ENCODE measurements around the gene ASNS.
"Not testable (repeated sequence)": the region's sequence is repeated elsewhere in the genome, so short reads cannot be mapped to it uniquely, and the experiment has no call there.

ASNS gene

DNA sequence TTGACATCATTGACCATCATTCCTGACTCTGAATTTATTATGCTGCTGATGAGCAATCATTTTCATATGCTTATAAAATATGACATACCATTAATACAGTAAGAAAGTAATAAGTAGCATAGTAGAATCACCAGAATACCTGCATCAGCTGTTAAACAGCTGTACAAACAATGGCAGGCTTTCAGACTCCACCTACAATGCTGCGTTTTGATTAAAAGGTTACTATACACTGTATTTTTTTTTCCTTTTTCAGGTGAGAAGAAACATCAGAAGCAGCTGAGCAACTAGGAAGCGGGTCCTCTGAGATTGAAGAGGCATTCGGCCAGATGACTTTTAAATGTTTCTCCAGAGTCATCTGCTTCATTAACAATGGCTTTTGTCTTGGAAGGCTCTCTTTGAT lies 7.1 kb downstream of the ASNS start:
- Histone ChIP-seq H3K36me3 (ENCODE audit: insufficient read depth, low read length) (peaks cover 6% of the 10 kb centered on the region), H3K9me3 (ENCODE audit: low read length) (no peaks in the 10 kb centered on the region), H3K9ac (ENCODE audit: low read length) (no peak overlapping the region), H3K4me1 (ENCODE audit: insufficient read depth, low read length) (no peaks in the 10 kb centered on the region), H3K27ac (ENCODE audit: low read depth, low read length) (no peak overlapping the region), H3K27me3 (ENCODE audit: control insufficient read depth in 1 of 2, insufficient read depth in 2 of 2, low read length in 2 of 2) (no peaks in the 10 kb centered on the region), H3K4me3 (ENCODE audit: low read depth in 1 of 2, low read length in 2 of 2) (no peak overlapping the region)

DNA sequence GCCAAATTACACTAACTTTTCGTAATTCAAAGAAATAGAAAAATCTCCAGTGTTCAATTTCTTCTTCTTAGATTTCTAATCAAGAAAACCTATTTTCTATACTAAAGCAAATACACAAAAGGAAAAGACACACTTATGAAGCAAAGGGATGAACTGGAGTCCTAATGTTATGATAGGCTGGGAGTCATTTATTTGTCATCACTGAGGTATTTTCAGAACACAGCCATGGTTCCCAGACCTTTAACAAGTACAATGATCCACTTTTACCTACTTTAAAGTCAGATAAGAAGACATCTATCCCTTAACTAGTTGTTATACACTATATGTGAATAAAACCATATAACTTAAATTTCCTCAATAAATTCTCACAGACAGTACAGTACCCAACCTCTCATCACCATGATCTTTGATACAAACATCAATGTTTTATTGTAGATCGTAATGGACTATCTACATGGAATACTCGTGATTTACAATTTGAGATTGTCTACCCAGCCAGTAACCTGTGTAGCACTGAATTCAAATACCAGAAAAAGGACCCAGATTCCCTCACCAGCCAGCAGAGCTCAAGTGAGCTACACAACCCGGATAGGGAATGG lies 12.5 kb downstream of the ASNS start:
- Histone ChIP-seq H3K9ac (ENCODE audit: low read length) (no peak overlapping the region), H3K27me3 (ENCODE audit: control insufficient read depth in 1 of 2, insufficient read depth in 2 of 2, low read length in 2 of 2) (no peaks in the 10 kb centered on the region), H3K27ac (ENCODE audit: low read depth, low read length) (no peak overlapping the region), H3K4me1 (ENCODE audit: insufficient read depth, low read length) (no peaks in the 10 kb centered on the region), H3K9me3 (ENCODE audit: low read length) (no peaks in the 10 kb centered on the region), H3K4me3 (ENCODE audit: low read depth in 1 of 2, low read length in 2 of 2) (no peak overlapping the region), H3K36me3 (ENCODE audit: insufficient read depth, low read length) (peaks cover 19% of the 10 kb centered on the region)

DNA sequence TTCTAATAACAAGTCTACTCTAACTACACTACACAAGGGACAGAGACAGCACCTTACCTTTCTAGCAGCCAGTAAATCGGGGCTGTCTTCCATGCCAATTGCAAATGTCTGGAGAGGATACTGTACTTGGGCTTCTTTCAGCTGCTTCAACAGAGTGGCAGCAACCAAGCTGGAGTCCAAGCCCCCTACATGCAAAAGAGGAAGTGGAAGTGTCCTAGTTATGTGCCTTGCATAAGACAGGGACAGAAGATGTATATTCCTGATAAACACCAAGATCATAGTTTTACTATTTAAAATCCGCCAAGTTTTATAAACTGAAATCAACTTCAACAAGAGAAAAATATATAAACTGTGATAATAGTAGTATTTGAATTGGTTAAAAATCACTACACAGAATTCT lies 14.0 kb downstream of the ASNS start:
- H3K9me3 ChIP-seq (ENCODE audit: low read length) = no peaks in the 10 kb centered on the region
- no peaks in the 10 kb centered on the region for H3K4me1 ChIP-seq (ENCODE audit: insufficient read depth, low read length)
- H3K9ac ChIP-seq (ENCODE audit: low read length) = no peak overlapping the region
- H3K27ac ChIP-seq (ENCODE audit: low read depth, low read length) = no peak overlapping the region
- H3K4me3 ChIP-seq (ENCODE audit: low read depth in 1 of 2, low read length in 2 of 2) = no peak overlapping the region
- peaks cover 21% of the 10 kb centered on the region for H3K36me3 ChIP-seq (ENCODE audit: insufficient read depth, low read length)
- no peaks in the 10 kb centered on the region for H3K27me3 ChIP-seq (ENCODE audit: control insufficient read depth in 1 of 2, insufficient read depth in 2 of 2, low read length in 2 of 2)

DNA sequence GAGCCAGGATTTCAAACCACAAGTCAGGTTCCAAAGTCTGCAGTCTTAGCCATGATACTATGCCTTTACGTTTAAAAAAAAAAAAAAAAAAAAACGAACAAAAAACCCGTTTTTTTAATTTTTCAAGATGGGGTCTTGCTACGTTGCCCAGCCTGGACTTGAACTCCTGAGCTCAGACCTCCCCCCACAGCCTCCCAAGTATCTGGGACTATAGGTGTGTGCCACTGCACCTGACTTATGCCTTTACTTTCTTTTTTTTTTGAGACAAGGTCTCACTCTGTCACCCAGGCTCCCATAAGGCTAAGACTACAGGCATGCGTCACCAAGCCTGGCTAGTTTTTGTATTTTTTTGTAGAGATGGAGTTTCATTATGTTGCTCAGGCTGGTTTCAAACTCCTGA lies 14.7 kb downstream of the ASNS start:
- Histone ChIP-seq H3K36me3 (ENCODE audit: insufficient read depth, low read length) (peaks cover 20% of the 10 kb centered on the region), H3K27me3 (ENCODE audit: control insufficient read depth in 1 of 2, insufficient read depth in 2 of 2, low read length in 2 of 2) (no peaks in the 10 kb centered on the region)

DNA sequence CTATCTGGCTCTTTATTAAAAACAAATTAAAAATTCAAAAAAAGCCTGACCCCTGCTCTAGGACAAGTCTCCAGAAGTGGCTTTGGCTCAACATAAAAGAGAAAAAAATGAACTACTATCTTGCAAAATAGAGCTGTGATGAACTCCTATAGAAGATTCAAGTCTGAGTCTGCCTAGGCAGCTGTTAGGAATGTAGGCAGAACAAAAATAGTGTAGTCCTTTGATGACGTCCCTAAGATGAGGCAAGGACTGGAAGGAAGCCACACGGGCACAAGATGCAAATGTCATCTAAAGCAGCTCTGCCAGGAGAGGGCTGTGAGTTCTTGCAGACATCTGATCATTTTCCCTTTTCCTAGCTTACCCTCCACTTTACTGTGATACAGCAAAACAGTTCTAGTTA lies 20.5 kb downstream of the ASNS start:
- H3K36me3 ChIP-seq (ENCODE audit: insufficient read depth, low read length) = peaks cover 6% of the 10 kb centered on the region
- H3K9me3 ChIP-seq (ENCODE audit: low read length) = no peaks in the 10 kb centered on the region

More for the DNA sequence above, 14.7 kb downstream of the ASNS start:
- Histone ChIP-seq H3K9ac (ENCODE audit: low read length) (no peak overlapping the region), H3K4me3 (ENCODE audit: low read depth in 1 of 2, low read length in 2 of 2) (no peak overlapping the region), H3K4me1 (ENCODE audit: insufficient read depth, low read length) (no peaks in the 10 kb centered on the region), H3K27ac (ENCODE audit: low read depth, low read length) (no peak overlapping the region), H3K9me3 (ENCODE audit: low read length) (no peaks in the 10 kb centered on the region)

DNA sequence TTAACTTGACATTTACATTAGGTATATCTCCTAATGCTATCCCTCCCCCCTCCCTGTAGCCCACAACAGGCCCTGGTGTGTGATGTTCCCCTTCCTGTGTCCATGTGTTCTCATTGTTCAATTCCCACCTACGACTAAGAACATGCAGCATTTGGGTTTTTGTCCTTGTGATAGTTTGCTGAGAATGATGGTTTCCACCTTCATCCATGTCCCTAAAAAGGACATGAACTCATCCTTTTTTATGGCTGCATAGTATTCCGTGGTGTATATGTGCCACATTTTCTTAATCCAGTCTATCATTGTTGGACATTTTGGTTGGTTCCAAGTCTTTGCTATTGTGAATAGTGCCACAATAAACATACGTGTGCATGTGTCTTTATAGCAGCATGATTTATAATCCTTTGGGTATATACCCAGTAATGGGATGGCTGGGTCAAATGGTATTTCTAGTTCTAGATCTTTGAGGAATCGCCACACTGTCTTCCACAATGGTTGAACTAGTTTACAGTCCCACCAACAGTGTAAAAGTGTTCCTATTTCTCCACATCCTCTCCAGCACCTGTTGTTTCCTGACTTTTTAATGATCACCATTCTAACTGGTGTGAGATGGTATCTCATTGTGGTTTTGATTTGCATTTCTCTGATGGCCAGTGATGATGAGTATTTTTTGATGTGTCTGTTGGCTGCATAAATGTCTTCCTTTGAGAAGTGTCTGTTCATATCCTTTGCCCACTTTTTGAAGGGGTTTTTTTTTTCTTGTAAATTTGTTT lies 21.8 kb downstream of the ASNS start:
- not testable (repeated sequence) for H3K4me1 ChIP-seq (ENCODE audit: insufficient read depth, low read length); H3K4me3 ChIP-seq (ENCODE audit: low read depth in 1 of 2, low read length in 2 of 2); H3K27me3 ChIP-seq (ENCODE audit: control insufficient read depth in 1 of 2, insufficient read depth in 2 of 2, low read length in 2 of 2); H3K9ac ChIP-seq (ENCODE audit: low read length); H3K27ac ChIP-seq (ENCODE audit: low read depth, low read length); H3K9me3 ChIP-seq (ENCODE audit: low read length); H3K36me3 ChIP-seq (ENCODE audit: insufficient read depth, low read length)

More for the DNA sequence above, 20.5 kb downstream of the ASNS start:
- Histone ChIP-seq H3K27me3 (ENCODE audit: control insufficient read depth in 1 of 2, insufficient read depth in 2 of 2, low read length in 2 of 2) (no peaks in the 10 kb centered on the region), H3K4me1 (ENCODE audit: insufficient read depth, low read length) (no peaks in the 10 kb centered on the region), H3K9ac (ENCODE audit: low read length) (no peak overlapping the region), H3K4me3 (ENCODE audit: low read depth in 1 of 2, low read length in 2 of 2) (no peak overlapping the region), H3K27ac (ENCODE audit: low read depth, low read length) (no peak overlapping the region)

DNA sequence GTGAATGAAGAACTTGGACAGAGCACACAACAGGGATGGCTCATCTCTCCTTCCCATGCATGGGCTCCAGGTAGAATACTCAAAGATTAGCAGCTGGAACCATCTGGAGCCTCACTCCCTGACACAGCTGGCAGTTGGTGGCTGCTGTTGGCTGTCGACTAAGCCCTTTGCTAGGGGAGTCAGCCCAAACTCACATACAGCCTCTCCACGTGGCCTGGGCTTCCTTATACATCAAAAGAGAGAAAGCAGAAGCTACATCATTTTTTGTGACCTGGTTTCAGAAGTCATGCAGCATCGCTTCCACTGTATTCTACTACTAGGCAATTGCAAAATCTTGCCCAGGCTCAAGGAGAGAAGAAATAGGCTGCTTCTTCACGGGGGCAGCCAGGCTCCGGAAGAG lies 24.4 kb downstream of the ASNS start:
- H3K9ac ChIP-seq (ENCODE audit: low read length) = no peak overlapping the region
- no peaks in the 10 kb centered on the region for H3K27me3 ChIP-seq (ENCODE audit: control insufficient read depth in 1 of 2, insufficient read depth in 2 of 2, low read length in 2 of 2)
- H3K9me3 ChIP-seq (ENCODE audit: low read length) = no peaks in the 10 kb centered on the region
- no peaks in the 10 kb centered on the region for H3K4me1 ChIP-seq (ENCODE audit: insufficient read depth, low read length)
- H3K27ac ChIP-seq (ENCODE audit: low read depth, low read length) = no peak overlapping the region
- no peak overlapping the region for H3K4me3 ChIP-seq (ENCODE audit: low read depth in 1 of 2, low read length in 2 of 2)
- H3K36me3 ChIP-seq (ENCODE audit: insufficient read depth, low read length) = no peaks in the 10 kb centered on the region

DNA sequence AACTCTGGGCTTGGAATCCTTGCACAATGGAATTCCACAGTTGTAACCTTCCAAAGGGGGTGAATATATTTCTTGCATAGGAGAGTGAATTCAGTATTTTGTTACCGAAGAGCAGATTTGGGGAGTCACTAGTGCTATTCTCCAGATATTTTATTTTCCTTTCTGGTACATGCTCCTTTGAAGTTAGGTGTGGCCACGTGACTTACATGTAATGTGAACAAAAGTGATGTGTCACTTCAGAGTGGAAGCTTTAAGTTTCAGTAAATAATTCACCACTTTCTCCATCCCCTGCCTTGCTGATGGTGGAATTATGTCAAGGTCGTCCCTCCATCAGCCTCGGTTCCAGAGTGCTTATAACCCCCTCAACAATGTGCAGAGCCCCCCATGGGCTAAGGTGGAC lies 25.3 kb downstream of the ASNS start:
- no peak overlapping the region for H3K4me3 ChIP-seq (ENCODE audit: low read depth in 1 of 2, low read length in 2 of 2)
- no peaks in the 10 kb centered on the region for H3K4me1 ChIP-seq (ENCODE audit: insufficient read depth, low read length)
- H3K9me3 ChIP-seq (ENCODE audit: low read length) = no peaks in the 10 kb centered on the region
- H3K27ac ChIP-seq (ENCODE audit: low read depth, low read length) = no peak overlapping the region
- H3K36me3 ChIP-seq (ENCODE audit: insufficient read depth, low read length) = no peaks in the 10 kb centered on the region
- H3K27me3 ChIP-seq (ENCODE audit: control insufficient read depth in 1 of 2, insufficient read depth in 2 of 2, low read length in 2 of 2) = no peaks in the 10 kb centered on the region
- H3K9ac ChIP-seq (ENCODE audit: low read length) = no peak overlapping the region

DNA sequence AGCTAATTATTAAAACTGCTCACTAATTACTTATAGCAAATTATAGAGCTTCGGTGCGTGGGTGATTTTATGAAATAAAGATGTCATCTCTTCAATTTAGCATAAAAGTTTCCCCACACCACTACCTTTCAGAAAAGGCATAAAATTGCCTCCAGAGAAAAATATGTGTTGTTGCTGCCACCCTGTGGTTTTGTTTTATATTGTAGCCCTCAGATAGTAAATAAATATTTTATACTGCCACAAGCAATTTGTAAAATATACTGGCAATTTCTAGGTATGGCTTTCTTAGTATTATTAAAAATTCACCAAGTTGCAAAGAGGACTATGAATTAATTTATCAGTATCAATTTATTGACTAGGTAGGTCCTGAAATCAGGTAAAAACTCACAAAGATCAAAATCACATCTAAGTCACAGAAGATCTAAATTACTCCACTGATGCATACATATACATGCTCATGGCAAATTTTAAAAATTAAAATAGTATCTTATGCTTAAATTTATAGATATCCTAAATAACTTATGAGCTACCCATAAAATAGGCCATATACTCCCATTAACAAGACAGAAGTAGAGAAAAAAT lies 26.5 kb downstream of the ASNS start:
- Histone ChIP-seq H3K4me1 (ENCODE audit: insufficient read depth, low read length) (no peaks in the 10 kb centered on the region), H3K4me3 (ENCODE audit: low read depth in 1 of 2, low read length in 2 of 2) (no peak overlapping the region), H3K36me3 (ENCODE audit: insufficient read depth, low read length) (no peaks in the 10 kb centered on the region), H3K9me3 (ENCODE audit: low read length) (no peaks in the 10 kb centered on the region), H3K27ac (ENCODE audit: low read depth, low read length) (no peak overlapping the region), H3K9ac (ENCODE audit: low read length) (no peak overlapping the region), H3K27me3 (ENCODE audit: control insufficient read depth in 1 of 2, insufficient read depth in 2 of 2, low read length in 2 of 2) (no peaks in the 10 kb centered on the region)

DNA sequence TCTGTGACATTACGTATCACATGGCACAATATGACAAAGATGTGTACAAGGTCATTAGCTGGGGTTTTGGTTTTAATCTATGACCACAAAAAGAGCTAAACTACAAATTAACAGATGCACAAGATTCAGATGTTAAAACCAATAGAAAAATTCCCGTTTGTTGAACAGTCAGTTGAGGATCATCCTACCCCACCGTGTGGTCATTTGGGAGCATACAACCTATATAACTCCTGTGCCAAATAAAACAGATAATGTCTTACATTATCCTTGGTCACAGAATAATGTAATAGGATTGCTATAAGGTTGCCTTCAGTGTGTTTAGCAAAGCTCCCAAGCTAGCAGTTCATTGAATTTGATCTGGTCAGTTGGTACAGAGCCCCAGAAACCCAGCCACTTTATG lies 28.2 kb downstream of the ASNS start:
- Histone ChIP-seq H3K4me1 (ENCODE audit: insufficient read depth, low read length) (no peaks in the 10 kb centered on the region), H3K27me3 (ENCODE audit: control insufficient read depth in 1 of 2, insufficient read depth in 2 of 2, low read length in 2 of 2) (no peaks in the 10 kb centered on the region), H3K27ac (ENCODE audit: low read depth, low read length) (no peak overlapping the region)

DNA sequence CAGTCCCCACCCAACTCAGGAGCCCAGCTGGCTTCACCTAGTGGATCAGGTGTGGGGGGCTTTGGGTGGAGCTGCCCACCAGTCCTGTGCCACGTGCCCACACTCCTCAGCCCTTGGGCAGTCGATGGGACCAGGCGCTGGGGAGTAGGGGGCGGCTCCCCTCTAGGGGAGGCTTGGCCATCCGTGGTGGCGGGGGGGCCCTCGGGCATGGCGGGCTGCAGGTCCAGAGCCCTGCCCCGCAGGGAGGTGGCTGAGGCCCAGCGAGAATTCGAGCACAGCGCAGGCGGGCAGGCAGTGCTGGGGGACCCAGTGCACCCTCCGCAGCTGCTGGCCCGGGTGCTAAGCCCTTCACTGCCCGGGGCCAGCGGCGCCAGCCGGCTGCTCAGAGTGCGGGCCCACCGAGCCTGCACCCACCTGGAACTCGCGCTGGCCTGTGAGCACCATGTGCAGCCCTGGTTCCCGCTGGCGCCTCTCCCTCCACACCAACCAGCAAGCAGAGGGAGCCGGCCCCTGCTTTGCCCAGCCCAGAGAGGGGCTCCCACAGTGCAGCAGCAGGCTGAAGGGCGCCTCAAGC lies 29.3 kb downstream of the ASNS start:
- Histone ChIP-seq H3K9ac (ENCODE audit: low read length) (no peak overlapping the region), H3K36me3 (ENCODE audit: insufficient read depth, low read length) (no peaks in the 10 kb centered on the region), H3K27ac (ENCODE audit: low read depth, low read length) (no peak overlapping the region), H3K4me3 (ENCODE audit: low read depth in 1 of 2, low read length in 2 of 2) (no peak overlapping the region), H3K9me3 (ENCODE audit: low read length) (no peaks in the 10 kb centered on the region), H3K27me3 (ENCODE audit: control insufficient read depth in 1 of 2, insufficient read depth in 2 of 2, low read length in 2 of 2) (no peaks in the 10 kb centered on the region), H3K4me1 (ENCODE audit: insufficient read depth, low read length) (no peaks in the 10 kb centered on the region)

More for the DNA sequence above, 28.2 kb downstream of the ASNS start:
- H3K4me3 ChIP-seq (ENCODE audit: low read depth in 1 of 2, low read length in 2 of 2) = no peak overlapping the region
- H3K9me3 ChIP-seq (ENCODE audit: low read length) = no peaks in the 10 kb centered on the region
- no peak overlapping the region for H3K9ac ChIP-seq (ENCODE audit: low read length)
- no peaks in the 10 kb centered on the region for H3K36me3 ChIP-seq (ENCODE audit: insufficient read depth, low read length)

All from muscle layer of colon (tissue), 2 donors.